GM18498 (cell line): ENCODE data around the gene BCAT1.
"Not testable (repeated sequence)": the region's sequence is repeated elsewhere in the genome, so short reads cannot be mapped to it uniquely, and the experiment has no call there.

ENCODE experiments used
- ATAC-seq: cut with Tn5 transposase; IDR thresholded peaks from one replicate; pipeline ENCODE4 v1.9.1; 2021; ENCODE audit warnings: mild to moderate bottlenecking, moderate library complexity; ENCODE audit not compliant: unreplicated experiment

The BCAT1 gene

DNA sequence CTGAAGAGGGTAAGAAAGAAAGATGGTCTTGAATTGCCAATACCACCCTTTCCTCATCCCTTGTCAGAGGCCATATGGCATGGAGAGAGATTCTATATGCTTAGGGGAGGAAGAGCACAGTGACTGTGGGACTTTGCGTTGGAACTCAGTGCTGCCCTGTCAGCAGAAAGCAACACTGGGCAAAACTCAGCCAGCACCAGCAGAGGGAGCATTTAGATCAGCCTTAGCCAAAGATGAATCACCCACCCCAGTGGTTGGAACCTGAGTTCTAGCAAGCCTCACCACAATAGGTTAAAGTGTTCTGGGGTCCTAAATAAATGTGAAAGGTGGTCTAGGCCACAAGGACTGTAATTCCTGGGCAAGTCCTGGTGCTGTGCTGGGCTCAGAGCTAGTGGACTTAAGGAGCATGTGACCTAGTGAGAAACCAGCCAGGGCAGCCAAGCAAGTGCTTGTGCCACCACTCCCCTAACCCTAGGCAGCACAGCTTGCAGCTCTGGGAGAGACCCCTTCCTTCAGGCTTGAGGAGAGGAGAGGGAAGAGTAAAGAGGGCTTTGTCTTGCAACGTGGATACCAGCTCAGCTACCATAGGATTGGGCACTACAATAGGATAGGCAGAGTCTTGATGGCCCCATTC is 11.4 kb upstream of the BCAT1 start:
- ATAC-seq = peak; percentile 85

DNA sequence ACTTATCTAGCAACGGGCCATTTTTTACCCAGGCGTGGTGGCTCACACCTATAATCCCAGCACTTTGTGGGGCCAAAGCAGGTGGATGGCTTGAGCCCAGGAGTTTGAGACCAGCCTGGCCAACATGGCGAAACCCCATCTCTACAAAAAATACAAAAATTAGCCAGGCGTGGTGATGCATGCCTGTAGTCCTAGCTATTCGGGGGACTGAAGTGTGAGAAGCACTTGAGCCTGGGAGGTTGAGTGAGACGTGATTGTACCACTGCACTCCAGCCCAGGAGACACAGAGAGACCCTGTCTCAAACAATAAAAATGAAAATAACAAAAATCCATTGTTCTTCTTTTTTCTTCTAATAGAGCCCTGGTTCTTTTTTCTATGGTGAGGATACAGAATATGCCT is 7.5 kb upstream of the BCAT1 start:
- ATAC-seq = not testable (repeated sequence)

DNA sequence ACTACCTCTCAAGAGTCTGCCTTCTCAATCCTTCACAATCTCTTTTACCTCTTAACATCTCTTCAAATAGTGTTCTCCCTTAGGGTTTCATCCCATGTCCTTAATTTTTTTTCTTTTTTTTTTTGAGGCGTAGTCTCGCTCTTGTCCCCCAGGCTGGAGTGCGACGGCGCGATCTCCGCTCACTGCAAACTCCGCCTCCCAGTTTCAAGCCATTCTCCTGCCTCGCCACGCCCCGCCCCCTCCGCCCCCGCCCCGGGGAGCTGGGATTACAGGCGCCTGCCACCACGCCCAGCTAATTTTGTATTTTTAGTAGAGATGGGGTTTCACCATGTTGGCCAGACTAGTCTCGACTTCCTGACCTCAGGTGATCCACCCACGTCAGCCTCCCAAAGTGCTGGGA is 7.0 kb upstream of the BCAT1 start:
- no peak for ATAC-seq

DNA sequence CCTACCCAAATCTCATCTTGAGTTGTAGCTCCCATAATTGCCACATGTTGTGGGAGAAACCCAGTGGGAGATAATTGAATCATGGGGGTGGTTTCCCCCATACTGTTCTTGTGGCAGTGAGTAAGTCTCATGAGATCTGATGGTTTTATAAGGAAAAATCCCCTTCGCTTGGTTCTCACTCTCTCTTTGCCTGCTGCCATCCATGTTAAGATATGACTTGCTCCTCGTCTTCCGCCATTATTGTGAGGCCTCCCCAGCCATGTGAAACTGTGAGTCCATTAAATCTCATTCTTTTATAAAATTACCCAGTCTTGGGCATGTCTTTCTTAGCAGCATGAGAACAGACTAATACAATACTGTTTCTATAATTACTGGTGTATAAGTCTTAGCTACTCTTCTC is 6.5 kb upstream of the BCAT1 start:
- ATAC-seq = no peak

DNA sequence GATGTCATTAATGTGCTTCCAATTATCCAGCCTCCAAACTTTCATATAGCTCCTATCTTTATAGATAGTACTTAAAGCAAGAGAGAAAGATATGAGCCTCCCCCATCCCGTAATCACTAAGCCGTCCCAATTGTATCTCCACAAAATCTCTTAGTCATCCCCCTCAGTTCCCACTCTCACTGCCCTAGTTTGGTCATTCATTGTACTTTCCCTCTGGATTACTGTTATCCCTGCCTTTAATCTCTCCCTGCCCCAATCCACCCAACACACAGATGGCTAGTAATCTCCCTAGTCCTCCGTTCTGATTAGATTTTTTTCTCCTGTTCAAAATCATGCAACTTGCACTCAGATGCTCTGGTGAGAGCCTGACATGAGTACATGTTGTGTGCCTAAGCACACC is 5.4 kb upstream of the BCAT1 start:
- ATAC-seq = no peak

GRCh38 chr12:24952389-24952788 is 3.5 kb upstream of the BCAT1 start:
- no peak for ATAC-seq

GRCh38 chr12:24950231-24950834 is 1.4 kb upstream of the BCAT1 start:
- peak; percentile 50 for ATAC-seq

GRCh38 chr12:24948420-24948756 is 513 bp downstream of the BCAT1 start:
- peak; percentile 27 for ATAC-seq

DNA sequence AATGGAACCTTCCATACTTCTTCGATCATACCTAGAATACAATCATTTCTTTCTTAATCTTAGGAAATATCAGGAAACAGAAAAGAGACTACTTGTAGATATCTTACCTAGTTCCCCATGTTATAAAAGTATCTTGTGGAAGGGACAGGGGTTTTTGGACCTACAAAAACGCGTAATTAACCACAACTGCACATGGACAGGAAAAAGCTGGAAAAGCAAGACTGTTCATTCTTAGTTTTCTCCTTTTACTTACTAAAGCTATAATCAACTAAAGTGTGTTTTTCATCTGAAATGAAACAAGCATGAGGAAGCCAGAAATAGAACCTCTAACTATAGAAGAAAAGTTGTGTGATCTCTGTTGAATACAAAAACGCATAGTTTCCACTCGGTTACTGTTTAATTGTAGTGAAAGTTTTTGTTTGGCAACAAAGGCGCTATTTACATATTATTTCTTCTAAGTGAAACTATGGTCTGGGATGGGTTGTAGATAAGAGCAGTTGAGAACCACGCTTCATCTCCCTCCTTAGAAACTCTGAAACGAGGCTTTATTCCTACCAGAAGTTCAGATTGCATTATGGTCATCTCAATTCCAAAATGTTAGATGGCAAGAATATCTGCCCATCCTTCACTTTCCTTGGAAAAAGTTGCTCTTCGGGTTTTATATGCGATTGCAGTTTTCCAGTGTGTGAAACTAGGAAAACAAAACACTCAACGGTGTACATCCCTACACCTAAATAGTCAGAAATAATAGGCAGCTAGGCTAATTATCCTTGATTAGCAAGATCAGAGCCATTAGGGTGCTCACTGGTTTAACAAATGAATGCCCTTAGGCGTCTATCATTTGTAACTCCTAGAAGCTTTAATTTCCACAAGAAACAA is 1.1 kb downstream of the BCAT1 start:
- ATAC-seq = no peak

GRCh38 chr12:24945845-24946244 is 3.1 kb downstream of the BCAT1 start:
- ATAC-seq = no peak

DNA sequence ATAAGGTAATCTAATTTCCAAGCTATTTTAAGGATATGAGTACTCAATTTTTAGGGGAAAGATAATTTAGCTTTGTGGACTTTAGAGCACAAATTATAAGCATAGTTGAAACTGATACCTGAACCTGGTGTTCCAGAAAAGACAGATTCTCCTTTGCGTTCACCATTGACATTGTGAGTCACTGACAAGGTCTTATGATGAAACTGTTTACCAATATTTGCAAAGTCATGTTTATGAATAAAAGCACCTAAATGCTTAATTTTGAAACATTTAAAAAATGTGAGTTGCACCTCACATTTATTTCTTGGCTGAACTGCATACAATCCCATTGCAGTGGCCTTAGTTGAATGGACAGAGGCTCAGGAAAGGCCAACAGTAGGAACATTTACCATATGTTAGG is 3.9 kb downstream of the BCAT1 start:
- no peak for ATAC-seq

- ATAC-seq = no peak
Observed at GRCh38 chr12:24944601-24944975, 4.3 kb downstream of the BCAT1 start.

DNA sequence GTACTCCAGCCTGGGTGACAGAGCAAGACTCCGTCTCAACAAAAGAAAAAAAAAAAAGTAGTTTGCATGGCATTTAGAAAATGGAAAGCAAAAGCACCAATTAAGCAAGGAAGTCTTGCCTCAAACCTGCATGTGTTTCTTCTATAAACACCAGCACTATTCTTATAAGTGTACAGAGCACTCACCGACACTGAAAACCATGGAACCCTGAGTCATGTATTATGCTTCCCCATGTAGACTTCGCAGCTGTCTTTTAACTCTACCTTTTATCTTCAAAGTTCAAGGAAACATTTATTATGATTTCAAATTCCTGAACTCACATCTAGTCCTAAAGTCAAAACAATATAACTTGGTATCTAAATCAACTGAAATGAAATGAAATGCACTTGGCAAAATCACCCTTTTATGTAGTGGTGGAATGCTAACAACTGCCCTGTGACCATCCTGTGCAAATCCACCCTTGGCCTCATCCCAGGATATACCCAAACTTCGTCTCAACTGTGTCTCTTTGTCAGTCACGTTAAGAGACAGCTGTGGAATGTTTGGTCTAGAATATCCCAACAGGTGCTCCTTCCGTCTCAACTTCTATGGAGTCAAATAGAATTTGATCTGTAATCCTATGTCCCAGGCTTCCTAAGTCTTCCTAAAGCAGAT is 4.8 kb downstream of the BCAT1 start:
- ATAC-seq = no peak

DNA sequence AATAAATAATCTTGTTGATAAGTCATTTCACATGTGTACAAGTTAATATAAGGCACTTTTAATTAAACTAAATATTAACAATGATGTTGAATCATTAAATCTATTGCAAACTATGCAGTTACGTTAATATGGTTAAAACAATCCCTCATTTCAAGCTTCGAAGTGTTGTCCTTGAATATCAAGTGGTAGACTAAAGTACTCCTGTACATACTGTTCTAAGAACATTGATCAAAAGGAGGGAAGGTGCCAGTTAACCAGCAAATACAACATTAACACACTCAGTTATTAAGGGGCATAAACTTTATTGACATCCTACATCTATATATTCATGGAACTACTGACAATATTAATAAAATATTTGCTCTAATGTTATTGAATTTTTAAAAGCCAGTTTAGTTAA is 8.7 kb downstream of the BCAT1 start:
- ATAC-seq = no peak

- ATAC-seq = not testable (repeated sequence)
Observed at GRCh38 chr12:24939551-24939950, 9.3 kb downstream of the BCAT1 start.

- ATAC-seq = no peak
Observed at GRCh38 chr12:24938341-24938740, 10.6 kb downstream of the BCAT1 start.

GRCh38 chr12:24937553-24938244 is 11.2 kb downstream of the BCAT1 start:
- ATAC-seq = no peak

DNA sequence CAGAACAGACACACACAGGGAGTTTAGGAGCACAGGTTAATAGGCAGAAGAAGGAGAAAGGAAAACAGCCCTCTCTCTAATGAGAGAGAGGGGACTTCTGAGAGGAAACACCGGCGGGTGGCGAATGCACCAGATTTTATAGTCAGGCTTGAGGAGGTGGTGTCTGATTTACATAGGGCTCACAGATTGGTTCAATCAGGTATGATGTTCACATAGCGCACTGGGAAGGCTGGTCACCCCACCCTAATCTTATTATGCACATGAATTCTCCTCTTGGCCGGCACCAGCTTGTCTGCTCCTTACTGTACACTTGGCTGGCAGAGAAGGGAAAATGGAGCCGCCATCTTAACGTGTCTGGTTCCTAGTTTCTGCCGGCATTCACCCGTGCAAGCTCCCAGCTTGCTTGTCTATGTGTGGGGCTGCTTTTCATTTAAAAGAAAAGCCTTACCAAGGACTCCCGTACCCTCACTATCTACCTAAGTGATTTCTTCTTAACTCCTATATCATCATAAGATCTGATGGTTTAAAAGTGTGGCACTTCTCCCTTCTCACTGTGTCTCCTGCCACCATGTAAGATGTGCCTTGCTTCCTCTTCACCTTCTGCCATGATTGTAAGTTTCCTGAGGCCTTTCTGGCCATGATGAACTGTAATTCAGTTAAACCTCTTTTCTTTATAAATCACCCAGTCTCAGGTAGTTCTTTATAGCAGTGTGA is 15.1 kb downstream of the BCAT1 start:
- ATAC-seq = no peak

DNA sequence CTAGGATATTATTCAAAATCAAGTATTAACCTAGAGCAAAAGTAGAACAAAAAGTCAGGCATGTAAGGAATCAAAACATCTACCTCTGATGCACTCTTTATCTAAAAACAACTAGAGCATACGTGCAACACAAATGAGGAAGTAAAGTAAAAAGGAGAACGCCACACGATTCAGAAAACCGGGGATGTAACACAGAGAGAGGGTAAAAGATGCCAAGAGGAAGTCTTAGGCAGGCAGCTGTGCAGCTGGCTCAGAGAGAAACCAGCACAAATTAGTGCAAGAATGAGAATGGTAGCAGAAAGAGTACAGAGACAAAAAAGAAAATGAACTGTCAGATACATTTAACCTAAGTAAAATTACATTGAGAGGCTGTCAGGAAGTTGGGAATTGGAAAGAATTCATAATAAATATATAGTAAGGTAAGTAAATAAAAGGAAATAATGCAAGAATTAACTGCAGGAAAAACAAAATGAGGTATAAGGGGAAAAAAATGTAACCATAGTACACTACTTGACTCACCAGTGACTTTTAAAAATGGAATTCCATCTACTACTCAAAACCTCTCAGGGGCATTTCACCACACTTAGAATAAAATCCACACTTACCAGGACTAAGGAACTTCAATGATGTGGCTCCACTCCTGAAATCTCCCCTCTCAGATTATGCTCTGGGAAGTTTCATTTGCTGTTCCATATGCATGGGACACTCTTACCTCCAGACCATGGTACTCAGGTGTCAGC is 17.1 kb downstream of the BCAT1 start:
- peak; percentile 95 for ATAC-seq

DNA sequence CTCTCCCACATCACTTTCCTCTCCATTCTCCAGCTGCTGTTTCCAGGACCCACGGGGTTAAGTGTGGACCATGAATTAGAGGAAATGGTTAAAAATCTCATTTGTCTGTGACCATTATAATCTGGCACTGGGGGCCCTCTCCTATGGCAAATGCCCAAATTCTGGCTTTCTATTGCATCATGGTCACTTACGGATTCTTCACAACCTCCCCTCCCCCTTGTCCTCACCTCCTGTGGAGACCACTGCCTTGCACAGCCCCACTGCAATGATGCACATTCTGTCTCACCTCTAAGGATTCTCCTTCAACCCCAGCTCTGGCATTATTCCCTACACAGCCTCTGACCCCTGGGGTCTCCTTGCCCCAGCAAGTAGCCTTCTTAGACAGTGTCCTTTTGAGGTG is 18.9 kb downstream of the BCAT1 start:
- ATAC-seq = no peak
